Endothelial cell of umbilical vein (primary cell): ENCODE data around the gene SMS. TPM values are rescaled to one million over a fixed set of nuclear protein-coding genes. Genes with fewer than 3 reads are reported as not detected.

ENCODE experiments used
- BruUV-seq: library from RNA; stranded (reverse); fragments of 400-500 nt; replicated peaks from 2 replicates; lab custom pipeline; 2021; lab: Mats Ljungman, UMichigan
- CTCF ChIA-PET: fragments of 300-600, 350-600 bp; sonication (Branson Sonifier 250); formaldehyde crosslinking; loops from one replicate; lab custom pipeline; 2021; ENCODE audit warnings: antibody characterized with exemption, inconsistent platforms; lab: Charles Lee
- POLR2A ChIA-PET: fragments of 300-600, 350-600 bp; sonication (Branson Sonifier 250); formaldehyde crosslinking; loops from one replicate; lab custom pipeline; 2021; ENCODE audit warnings: antibody characterized with exemption, inconsistent platforms; lab: Charles Lee
- DNase-seq: peaks from one replicate; pipeline ENCODE4 v3.0.0-alpha.2; 2011; ENCODE audit warnings: low read depth, low spot score
- FAIRE-seq: peaks from 2 replicates; lab custom pipeline; 2011; peaks lifted over from hg19 to GRCh38; lab: Jason Lieb, UNC
- H2AFZ ChIP-seq: 2 replicates; pipeline ENCODE4 v1.6.0; 2012; ENCODE audit warnings: low read depth, low read length, control low read depth, inconsistent platforms
- H3K27ac ChIP-seq: 2 replicates; pipeline ENCODE4 v1.5.1; 2011; ENCODE audit warnings: low read depth, mild to moderate bottlenecking, control low read depth, low read length, moderate library complexity; ENCODE audit not compliant: insufficient read depth
- H3K27me3 ChIP-seq, 2 experiments: 2 replicates each; pipeline versions ENCODE4 v1.6.0 to v1.6.1; 2011; ENCODE audit warnings: low read length in 2 of 2, mixed read lengths in 1 of 2; ENCODE audit not compliant: control insufficient read depth in 2 of 2, insufficient read depth in 2 of 2
- H3K36me3 ChIP-seq, 2 experiments: 2 replicates in 1 of 2; 3 replicates in 1 of 2; pipeline ENCODE4 v1.5.1; 2011; ENCODE audit warnings: low read length in 2 of 2, mild to moderate bottlenecking in 1 of 2, moderate library complexity in 1 of 2; ENCODE audit not compliant: control insufficient read depth in 2 of 2, insufficient read depth in 2 of 2; ENCODE audit errors: extremely low read depth in 1 of 2
- H3K4me1 ChIP-seq: 3 replicates; pipeline ENCODE4 v1.5.1; 2011; ENCODE audit warnings: mild to moderate bottlenecking, low read length; ENCODE audit not compliant: control insufficient read depth, insufficient read depth; ENCODE audit errors: extremely low read depth
- H3K4me2 ChIP-seq: 2 replicates; pipeline ENCODE4 v1.6.1; 2011; ENCODE audit warnings: low read length, control low read depth, mixed read lengths; ENCODE audit not compliant: insufficient read depth
- H3K4me3 ChIP-seq, 3 experiments: fragments of 200-600 bp in 1 of 3; sonication (generic), shearing (Covaris generic) in 1 of 3; replicated peaks in 1 of 3; 2 replicates each; pipeline ENCODE4 v1.5.1; 2011 to 2016; ENCODE audit warnings: control low read depth in 3 of 3, low read length in 3 of 3, mild to moderate bottlenecking in 2 of 3, inconsistent platforms in 1 of 3, low read depth in 1 of 3, moderate library complexity in 1 of 3; ENCODE audit not compliant: insufficient read depth in 1 of 3
- H3K79me2 ChIP-seq: 2 replicates; pipeline ENCODE4 v1.6.0; 2012; ENCODE audit warnings: low read length, inconsistent platforms; ENCODE audit not compliant: control insufficient read depth, insufficient read depth
- H3K9ac ChIP-seq: replicated peaks from 2 replicates; pipeline ENCODE3; 2011; ENCODE audit warnings: low read length, control low read depth; ENCODE audit not compliant: insufficient read depth; ENCODE audit errors: extremely low read depth
- H3K9me1 ChIP-seq: replicated peaks from 3 replicates; pipeline ENCODE4 v1.6.0; 2011; ENCODE audit warnings: mild to moderate bottlenecking, low read length; ENCODE audit not compliant: control insufficient read depth, insufficient read depth; ENCODE audit errors: extremely low read depth
- H3K9me3 ChIP-seq: replicated peaks from 2 replicates; pipeline ENCODE4 v1.5.1; 2012; ENCODE audit warnings: low read length, inconsistent platforms; ENCODE audit not compliant: control insufficient read depth, insufficient read depth
- H4K20me1 ChIP-seq: replicated peaks from 2 replicates; pipeline ENCODE3; 2011; ENCODE audit warnings: mild to moderate bottlenecking, low read length; ENCODE audit not compliant: control insufficient read depth, insufficient read depth; ENCODE audit errors: extremely low read depth
- MAX ChIP-seq: IDR thresholded peaks from 2 replicates; pipeline ENCODE4 v1.6.1; 2011; ENCODE audit not compliant: insufficient read depth, insufficient read length
- MYC ChIP-seq: IDR thresholded peaks from one replicate; pipeline ENCODE4 v1.6.1; 2011; ENCODE audit warnings: mild to moderate bottlenecking, low read depth, low read length
- dilution Hi-C: fragments of 300-500 bp; cut with MboI; formaldehyde crosslinking; loops from one replicate; pipeline ENCODE4 v1.15.0; 2019; ENCODE audit warnings: low sequenced_read_pairs; ENCODE audit not compliant: extremely low pct_ligation_motif_present
- intact Hi-C: fragments of 100-400 bp; cut with micrococcal nuclease; formaldehyde crosslinking; loops from one replicate; pipeline ENCODE4 v1.10.0; 2022
- polyA plus RNA-seq, 4 experiments: library from polyadenylated mRNA; depleted of rRNA in 3 of 4; stranded (reverse) in 3 of 4; unstranded in 1 of 4; fragments of >200 nt; gene quantifications; 2 replicates each; pipeline versions ENCODE4 v1.2.1 to v1.2.3, GENCODE V29; 2011 to 2012; ENCODE audit warnings: missing spikeins in 1 of 4
- total RNA-seq: library from RNA; stranded (reverse); gene quantifications from 2 replicates; pipeline ENCODE4 v1.2.3, GENCODE V29; 2021

The SMS gene
- total and polyA plus RNA-seq, 2 donors (not counting 3 experiments of a cell fraction or from before 2014, with no cell fraction given): 57.1 to 173 TPM

- FAIRE-seq: no peak
- TF ChIP-seq MAX: no peak
- dilution Hi-C loops (no loop called here), intact Hi-C loops (no loop called here)
- no peaks in the 10 kb centered on the region for H3K27me3 ChIP-seq
- no TSS peak for BruUV-seq
- POLR2A ChIA-PET: no interaction called here
- H3K4me1 ChIP-seq: no peaks in the 10 kb centered on the region
- no peaks in the 10 kb centered on the region for H4K20me1 ChIP-seq
- H3K9ac ChIP-seq: no peak overlapping the region
- no peaks in the 10 kb centered on the region for H3K79me2 ChIP-seq
- CTCF ChIA-PET: no interaction called here
- no peaks in the 10 kb centered on the region for H3K9me1 ChIP-seq
- H3K36me3 ChIP-seq: no peaks in the 10 kb centered on the region
- no peak overlapping the region for H3K4me3 ChIP-seq
- no peak overlapping the region for H3K4me2 ChIP-seq
- no peak overlapping the region for H2AFZ ChIP-seq
- DNase-seq: no peak
- H3K9me3 ChIP-seq: no peaks in the 10 kb centered on the region
- no peak overlapping the region for H3K27ac ChIP-seq
Observed at GRCh38 chrX:22035236-22035635, 94.7 kb downstream of the SMS start.

- no peaks in the 10 kb centered on the region for H3K36me3 ChIP-seq
- H4K20me1 ChIP-seq: no peaks in the 10 kb centered on the region
- H3K4me3 ChIP-seq: no peak overlapping the region
- dilution Hi-C loops (no loop called here), intact Hi-C loops (no loop called here)
- no peaks in the 10 kb centered on the region for H3K27me3 ChIP-seq
- FAIRE-seq: no peak
- CTCF ChIA-PET: no interaction called here
- TF ChIP-seq MYC: no peak
- no peak overlapping the region for H3K4me2 ChIP-seq
- BruUV-seq: no TSS peak
- H3K9me1 ChIP-seq: no peaks in the 10 kb centered on the region
- no peak overlapping the region for H3K27ac ChIP-seq
- no peak for DNase-seq
- no peaks in the 10 kb centered on the region for H3K79me2 ChIP-seq
- no peaks in the 10 kb centered on the region for H3K4me1 ChIP-seq
- no peaks in the 10 kb centered on the region for H3K9me3 ChIP-seq
- H3K9ac ChIP-seq: no peak overlapping the region
- POLR2A ChIA-PET: no interaction called here
- H2AFZ ChIP-seq: no peak overlapping the region
Observed at GRCh38 chrX:22037225-22037624, 96.7 kb downstream of the SMS start.
